ENCODE data around the gene TMEM33.
"Not testable (repeated sequence)": the region's sequence is repeated elsewhere in the genome, so short reads cannot be mapped to it uniquely, and the experiment has no call there.

Gene TMEM33, protein sequence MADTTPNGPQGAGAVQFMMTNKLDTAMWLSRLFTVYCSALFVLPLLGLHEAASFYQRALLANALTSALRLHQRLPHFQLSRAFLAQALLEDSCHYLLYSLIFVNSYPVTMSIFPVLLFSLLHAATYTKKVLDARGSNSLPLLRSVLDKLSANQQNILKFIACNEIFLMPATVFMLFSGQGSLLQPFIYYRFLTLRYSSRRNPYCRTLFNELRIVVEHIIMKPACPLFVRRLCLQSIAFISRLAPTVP

DNA sequence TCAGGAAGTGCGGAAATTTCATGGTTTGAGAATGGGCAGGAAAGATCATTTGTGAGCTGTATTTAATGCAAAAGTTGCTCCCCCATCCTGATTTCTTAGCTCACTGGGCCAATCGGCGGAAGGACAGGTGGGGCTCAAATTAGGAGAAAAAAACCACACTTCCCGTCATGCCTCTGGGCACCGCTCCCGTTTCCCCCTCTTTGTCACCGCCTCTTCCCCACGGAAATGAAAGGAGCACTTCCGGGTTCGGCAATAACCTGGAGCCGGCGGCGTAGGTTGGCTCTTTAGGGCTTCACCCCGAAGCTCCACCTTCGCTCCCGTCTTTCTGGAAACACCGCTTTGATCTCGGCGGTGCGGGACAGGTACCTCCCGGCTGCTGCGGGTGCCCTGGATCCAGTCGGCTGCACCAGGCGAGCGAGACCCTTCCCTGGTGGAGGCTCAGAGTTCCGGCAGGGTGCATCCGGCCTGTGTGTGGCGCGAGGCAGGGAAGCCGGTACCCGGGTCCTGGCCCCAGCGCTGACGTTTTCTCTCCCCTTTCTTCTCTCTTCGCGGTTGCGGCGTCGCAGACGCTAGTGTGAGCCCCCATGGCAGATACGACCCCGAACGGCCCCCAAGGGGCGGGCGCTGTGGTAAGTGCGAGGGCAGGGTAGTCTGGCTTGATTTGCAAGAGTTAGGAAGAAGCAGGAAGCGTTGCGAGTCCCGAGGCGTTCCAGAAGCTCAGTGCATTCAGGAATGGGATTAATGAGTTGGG is at the start of gene TMEM33:
Gene TMEM33, plus strand, starts transcription at position 529 of the 751 bp plus-strand sequence. Its CDS starts 56 bp downstream, at position 585.
- DNase-seq (ENCODE audit: low spot score): peak; percentile 81

DNA sequence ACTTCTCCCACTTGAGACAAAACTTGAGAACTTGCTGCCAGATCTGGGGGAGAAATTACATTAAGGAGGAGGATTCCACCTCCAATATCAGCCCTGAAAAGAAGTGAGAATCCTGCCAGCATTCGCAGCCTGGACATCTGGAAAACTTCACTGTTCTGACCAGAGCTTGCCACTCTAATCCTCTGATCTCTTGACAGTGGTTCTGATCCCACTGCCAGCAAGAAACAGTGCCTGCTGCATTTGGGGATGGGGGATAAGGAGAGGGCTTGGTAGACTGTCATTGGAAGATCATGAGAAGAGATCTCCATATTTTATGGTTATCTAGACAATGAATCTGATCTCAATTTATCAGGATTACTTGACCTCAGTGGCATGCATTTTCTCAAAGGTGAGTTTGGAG is 49.8 kb upstream of the TMEM33 start:
- DNase-seq (ENCODE audit: low spot score): no peak

DNA sequence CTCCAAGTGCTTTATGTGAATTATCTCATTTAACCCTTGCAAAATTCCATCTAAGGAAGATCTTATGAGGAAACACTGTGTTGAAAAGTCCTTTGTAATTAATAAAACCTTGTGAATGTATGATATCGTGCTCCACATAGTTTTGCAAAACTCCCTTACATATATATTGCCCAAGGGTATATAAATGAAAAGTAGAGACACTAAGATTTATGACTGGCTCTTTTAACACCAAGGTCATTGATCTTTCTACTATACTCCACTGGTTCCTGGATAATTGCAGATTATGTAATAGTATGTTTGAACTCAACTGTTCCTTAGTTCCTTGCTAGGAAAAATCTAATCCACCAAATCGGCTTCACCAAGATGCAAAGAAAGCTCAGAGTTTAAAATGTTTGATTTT is 48.0 kb upstream of the TMEM33 start:
- no peak for DNase-seq (ENCODE audit: low spot score)

DNA sequence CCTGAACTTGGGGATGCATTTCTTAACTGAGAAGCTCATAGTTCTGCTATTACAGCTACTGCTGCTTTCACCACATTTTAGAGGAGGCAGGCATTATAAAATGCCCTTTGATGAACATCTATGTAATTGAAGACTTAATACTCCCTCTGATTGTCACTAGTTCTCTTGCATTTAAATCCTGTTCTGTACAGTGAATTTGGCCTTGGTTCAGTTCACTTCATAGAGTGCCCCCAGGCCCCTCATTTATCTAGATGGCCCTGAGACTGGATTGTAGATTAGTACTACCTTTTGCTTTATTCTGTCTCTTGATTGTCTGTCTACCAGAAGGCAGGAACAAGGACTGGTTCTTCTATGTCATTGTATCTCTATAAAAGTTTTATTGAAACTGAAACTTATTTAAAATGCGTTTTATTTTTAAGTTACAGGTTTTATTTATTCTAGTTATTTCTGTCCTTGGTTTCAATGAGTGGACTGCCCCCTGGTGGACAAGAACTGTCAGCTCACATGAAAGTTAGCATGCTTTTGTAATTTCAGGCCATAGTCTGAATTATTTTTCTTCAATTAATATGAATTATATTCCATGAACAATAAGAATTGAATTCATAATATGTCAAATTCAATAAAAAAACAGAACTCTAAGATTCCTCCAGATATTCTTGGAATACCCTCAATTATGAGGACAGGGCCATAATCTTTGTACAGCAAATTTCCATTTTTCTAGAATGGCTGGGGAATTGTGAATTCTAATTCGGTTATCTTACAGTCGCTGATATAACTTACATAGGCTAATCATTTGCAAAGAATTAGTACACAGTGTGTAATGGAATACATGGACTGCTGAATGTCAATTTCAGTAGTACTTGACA is 47.2 kb upstream of the TMEM33 start:
- no peak for DNase-seq (ENCODE audit: low spot score)

DNA sequence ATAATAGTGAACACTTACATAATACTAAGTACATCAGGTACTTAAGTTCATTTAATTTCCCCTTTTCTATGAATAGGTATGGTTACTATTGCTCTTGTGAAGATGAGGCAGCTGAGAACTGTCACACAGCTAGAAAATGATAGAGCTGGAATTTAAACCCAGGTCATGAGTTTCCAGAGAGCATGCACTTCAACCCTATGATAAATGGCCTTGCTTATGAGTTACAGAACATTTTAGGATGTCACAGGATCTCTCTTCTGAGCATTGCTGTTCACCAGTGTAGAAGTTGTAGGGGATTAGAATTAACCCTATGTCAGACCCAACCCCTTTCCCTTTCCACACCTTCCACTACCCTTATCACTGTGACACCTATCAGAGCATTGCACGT is 46.5 kb upstream of the TMEM33 start:
- no peak for DNase-seq (ENCODE audit: low spot score)

DNA sequence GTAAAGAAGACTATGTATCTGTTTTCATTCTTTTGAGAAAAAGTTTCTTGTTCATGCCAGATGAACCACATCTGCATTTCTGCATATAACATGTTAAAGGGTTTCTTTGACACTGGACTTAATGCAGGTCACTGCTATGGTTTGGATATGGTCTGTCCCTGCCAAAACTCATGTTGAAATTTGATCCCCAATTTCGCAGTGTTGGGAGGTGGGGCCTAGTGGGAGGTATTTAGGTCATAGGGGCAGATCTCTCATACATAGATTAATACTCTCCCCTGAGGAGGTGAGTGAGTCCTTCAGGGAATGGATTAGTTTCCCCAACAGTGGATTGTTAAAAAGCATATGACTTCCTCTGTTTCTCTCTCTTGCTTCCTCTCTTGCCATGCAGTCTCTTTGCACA is 45.9 kb upstream of the TMEM33 start:
- DNase-seq (ENCODE audit: low spot score): no peak

DNA sequence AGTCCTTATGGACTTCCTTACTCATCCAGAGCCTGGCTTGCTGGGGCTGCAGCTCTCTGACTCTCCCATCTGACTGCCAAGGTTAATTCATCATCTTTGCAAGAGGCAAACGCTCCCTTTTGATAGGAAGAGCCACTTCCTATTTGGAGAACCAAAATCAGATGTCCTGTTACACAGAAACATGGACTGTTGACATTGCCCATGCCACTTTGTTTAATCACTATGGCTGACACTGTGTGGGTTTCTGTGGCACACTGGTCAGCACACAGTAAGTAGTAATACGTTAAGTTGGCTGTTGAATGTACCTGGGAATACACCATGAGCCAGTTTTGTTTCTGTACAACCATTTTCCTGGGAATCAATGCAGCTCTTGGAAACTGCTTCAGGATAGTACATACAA is 45.1 kb upstream of the TMEM33 start:
- DNase-seq (ENCODE audit: low spot score): no peak

DNA sequence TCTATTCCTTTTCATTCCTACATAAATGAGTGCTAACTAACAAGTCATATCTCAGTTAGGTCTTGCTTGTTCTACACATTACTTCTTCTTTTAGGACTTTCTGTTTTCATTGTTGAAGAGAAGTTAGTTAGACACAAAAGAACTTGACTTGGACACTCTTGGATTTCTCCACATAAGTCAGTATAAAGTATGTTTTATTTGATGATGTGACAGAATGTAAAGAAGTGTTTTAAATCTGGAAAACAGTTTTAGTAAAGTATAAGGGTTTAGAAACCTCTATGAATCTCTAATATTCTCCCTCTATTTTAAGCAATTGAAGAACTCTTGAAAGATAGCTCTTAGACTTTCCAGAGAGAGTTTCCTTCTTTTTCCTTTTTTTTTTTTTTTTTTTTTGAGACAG is 38.6 kb upstream of the TMEM33 start:
- no peak for DNase-seq (ENCODE audit: low spot score)

DNA sequence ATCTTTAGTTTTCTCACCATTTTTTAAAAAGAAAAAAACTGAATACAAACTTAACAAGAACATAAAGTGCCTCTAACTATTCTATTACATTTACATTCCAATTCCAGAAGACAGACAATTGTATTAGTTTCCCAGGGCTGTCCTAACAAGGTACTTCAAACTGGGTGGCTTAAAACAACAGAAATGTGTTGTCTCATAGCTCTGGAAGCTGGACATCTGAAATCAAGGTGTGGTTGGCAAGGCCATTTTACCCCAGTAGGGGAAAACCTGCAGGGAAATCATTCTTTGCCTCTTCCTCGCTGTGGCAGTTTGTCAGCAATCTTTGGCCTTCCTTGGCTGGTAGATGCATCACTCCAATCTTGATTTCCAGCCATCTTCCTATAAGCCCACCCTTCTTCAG is 37.5 kb upstream of the TMEM33 start:
- no peak for DNase-seq (ENCODE audit: low spot score)

DNA sequence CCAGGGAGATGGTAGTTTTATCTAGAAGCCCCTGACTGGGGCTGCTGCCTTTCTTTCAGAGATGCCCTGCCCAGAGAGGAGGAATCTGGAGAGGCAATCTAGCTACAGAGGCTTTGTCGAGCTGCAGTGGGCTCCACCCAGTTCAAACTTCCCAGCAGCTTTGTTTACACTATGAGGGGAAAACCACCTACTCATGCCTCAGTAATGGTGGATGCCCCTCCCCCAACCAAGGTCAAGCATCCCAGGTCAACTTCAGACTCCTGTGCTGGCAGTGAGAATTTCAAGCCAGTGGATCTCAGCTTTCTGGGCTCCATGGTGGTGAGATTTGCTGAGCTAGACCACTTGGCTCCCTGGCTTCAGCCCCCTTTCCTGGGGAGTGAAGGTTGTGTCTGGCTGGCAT is 26.1 kb upstream of the TMEM33 start:
- not testable (repeated sequence) for DNase-seq (ENCODE audit: low spot score)

DNA sequence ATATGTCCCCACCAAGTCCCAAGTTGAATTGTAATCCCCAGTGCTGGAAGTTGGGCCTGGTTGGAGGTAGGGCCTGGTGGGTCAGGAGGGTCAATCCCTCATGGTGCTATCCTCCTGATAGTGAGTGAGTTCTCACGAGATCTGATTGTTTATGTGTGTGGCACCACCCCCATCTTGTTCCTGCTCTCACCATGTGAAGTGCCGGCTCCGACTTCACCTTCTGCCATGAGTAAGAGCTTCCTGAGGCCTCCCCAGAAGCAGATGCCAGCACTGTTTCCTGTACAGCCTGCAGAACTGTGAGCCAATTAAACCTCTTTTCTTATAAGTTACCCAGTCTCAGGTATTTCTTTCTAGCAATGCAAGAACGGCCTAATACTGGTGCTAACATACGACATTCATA is 22.7 kb upstream of the TMEM33 start:
- DNase-seq (ENCODE audit: low spot score): no peak

DNA sequence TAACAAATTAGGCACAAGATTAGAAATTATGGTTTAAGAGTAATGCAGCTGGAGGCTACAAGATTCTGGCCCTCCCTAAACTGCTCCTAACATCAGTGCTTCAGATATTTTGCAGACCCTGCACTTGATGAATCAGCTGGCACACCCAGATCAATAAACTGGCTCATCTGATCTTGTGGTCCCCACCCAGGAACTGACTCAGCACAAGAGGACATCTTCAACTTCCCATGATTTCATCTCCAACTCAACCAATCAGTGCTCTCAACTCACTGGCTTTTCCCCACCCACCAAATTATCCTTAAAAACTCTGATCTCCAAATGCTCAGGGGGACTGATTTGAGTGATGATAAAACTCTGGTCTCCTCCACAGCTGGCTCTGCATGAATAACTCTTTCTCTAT is 21.7 kb upstream of the TMEM33 start:
- DNase-seq (ENCODE audit: low spot score): no peak

DNA sequence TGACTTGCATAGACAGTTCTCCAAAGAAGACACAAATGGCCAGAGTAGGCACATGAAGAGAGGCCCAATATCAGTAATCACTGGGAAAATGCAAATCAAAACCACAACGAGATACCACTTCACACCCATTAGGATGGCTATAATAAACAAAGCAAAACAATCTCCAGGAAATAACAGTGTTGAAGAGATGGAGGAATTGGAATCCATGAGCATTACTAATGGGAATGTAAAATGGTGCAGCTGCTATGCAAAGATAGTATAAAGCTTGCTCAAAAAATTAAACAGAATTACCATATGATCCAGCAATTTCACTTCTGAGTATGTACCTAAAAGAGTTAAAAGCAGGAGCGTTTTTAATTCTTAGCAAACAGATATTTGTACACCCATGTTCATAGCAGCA is 17.0 kb upstream of the TMEM33 start:
- no peak for DNase-seq (ENCODE audit: low spot score)

DNA sequence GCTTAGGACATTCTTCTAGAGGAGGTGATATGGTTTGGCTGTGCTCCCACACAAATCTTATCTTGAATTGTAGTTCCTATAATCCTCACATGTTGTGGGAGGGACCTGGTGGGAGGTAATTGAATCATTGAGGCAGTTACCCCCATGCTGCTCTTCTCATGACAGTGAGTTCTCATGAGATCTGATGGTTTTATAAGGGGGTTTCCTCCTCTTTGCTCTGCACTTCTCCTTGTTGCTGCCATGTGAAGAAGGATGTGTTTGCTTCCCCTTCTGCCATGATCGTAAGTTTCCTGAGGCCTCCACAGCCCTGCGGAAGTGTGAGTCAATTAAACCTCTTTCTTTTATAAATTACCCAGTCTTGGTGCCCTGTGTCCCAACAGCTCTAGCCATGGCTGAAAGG is 14.8 kb upstream of the TMEM33 start:
- DNase-seq (ENCODE audit: low spot score): not testable (repeated sequence)

DNA sequence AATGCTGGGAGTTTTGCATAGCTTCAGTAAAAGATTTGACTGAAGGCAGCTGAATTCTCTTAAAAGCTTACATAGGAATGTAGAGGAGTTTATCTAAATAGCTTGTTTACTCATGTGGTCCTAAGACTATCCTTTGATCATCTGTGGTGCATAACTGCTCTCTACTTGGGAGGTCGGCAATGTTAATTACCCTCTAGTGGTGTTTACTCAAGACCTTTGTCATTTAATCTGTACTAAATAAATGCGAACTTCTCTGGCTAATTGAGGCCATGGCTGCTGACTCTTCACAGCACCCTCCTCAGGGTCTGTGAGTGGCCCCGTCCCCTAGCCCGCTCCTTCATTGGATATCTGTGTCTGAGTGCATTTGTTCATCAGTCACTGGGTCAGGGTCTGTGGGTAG is 13.8 kb upstream of the TMEM33 start:
- DNase-seq (ENCODE audit: low spot score): no peak

DNA sequence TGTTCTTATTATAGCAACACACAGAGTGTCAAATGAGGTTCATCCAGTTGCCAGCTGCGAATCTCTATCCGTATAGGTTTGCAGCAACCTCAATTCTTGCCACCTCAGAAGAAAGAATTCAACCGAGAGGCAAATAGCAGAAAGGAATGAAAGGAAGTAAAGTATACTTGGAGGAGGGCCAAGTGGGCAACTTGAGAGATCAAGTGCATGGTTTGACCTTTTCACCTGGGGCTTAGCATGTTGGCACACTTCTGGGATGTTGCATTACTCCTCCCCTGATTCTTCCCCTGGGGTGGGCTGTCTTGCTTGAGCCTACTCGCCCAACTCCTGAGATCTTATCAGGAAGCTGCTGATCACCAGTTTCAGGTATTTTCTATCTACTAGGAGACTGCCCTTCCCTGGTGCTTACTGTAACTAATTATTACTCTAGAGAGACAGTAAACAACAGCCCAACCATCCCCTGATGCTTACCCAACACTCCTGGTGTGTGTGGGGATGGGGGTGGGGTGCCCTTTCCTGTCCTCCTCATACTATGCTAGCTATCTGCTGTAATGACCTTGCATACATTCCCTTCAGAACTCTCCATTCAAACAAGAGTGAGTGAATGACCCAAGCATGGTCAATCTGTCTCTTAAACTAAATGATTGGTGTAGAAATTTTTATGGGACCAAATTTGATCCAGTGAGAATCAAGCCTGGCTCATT is 7.3 kb upstream of the TMEM33 start:
- no peak for DNase-seq (ENCODE audit: low spot score)

DNA sequence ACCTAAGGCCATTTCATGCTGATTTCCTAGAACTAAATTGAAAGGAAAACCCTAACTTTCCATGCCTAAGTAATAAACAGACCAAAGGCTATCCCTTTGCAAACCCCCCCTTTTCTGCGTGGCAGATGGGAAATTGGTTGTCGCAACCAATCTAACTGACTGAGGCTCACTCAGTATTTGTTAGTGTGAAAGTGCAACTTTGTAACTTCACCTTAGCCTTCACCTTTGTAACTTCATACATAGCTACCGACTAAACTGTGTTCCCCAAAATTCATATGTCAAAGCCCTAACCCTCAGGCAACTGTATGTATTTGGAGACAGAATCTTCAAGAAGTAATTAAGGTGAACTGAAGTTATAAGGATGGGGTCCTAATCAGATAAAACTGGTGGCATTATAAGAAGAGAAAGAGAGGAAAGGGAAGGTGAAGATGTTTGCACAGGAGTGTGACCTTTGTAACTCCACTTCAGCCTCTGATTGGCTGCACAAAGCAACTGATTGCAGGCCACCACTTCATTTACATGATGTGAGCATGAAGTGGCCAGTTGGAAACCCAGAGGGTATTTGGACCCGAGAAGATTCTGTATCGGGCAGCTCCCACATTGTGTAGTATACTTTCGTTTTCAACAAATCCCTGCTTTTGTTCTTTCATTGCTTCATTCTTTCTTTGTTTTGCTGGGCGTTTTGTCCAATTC is 4.9 kb upstream of the TMEM33 start:
- DNase-seq (ENCODE audit: low spot score): no peak

DNA sequence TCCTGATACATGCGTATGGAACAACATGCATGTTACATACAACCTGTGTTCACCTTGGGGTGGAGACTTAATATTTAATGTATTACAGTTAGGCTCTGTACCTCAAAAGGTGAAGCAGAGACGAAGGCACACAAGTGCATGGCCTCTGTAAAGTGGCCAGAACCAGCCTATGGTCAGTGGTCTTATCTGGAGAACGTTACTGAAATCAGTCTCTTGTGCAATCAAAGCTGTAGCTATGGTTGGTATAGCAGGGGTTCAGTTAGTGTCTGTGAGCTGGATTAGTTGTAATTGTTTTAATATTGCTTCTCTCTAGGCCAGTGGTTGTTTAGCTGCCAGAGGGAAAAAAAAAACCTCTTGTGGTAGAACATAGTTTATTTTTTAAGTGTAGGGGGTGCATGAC is 2.2 kb upstream of the TMEM33 start:
- no peak for DNase-seq (ENCODE audit: low spot score)

DNA sequence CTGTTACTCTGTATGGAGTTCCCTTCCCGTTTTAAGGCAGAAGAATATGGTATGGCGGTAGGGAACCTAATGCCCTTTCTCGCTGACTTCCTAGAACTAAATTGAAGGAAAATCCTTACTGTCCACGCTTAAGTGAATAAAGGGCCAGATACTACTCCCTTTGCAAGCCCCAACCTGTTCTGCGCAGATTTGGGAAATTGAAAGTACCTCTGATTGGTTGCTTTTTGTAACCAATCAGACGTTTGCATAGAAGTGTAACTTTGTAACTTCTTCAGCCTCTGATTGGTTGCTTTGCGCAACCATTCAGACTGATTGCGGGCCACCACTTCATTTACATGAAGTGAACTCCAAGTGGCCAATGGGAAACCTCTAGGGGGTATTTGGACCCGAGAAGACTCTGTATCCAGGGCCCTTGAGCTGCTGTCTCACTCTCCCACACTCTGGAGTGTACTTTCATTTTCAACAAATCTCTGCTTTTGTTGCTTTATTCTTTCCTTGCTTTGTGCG is 1.2 kb upstream of the TMEM33 start:
- DNase-seq (ENCODE audit: low spot score): no peak

DNA sequence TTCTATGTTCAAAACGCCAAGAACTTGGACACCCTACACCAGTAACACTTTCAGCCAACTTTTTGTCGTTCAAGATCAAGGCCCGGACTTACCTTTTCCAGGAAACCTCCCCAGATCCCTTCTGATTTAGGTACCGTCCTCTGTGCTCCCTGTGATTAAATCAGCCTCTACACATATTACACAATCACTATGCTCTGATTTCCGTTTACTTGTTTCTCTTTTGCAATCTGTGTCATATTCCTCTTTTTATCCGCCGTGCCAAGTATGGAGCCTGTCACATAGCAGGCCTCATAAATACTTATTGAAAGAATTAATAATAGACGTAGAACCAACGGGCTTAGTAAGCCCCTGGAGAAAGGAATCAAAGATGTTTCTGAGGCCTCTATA is 722 bp upstream of the TMEM33 start:
- no peak for DNase-seq (ENCODE audit: low spot score)

DNA sequence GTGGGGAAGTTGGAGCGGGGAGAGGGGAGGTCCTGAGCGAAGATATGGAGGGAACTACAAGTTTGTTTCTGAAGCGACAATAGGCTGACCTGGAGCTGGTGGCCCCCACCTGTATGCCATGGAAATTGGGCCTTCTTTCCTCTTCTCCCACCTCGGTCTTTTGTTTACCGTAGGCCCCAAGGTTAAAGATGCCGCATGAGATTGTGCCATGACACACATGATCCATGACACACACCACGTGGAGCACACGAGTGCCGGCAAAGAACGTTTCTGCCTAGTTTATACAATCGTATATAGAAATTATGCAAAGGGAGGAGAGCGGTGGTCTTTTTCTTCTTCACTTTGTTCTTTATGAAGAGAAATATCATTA is 408 bp downstream of the TMEM33 start:
- DNase-seq (ENCODE audit: low spot score): peak; percentile 5

Data from germinal center (tissue), 1 donor.